Neural cell (in vitro differentiated cells): ENCODE results near the gene GPHB5. TPM values are rescaled to one million over a fixed set of nuclear protein-coding genes. Genes with fewer than 3 reads are reported as not detected.

Source experiments
- H2AFZ ChIP-seq: fragments of 200-600, 300-800 bp; sonication (generic), shearing (Covaris generic); 2 replicates; pipeline ENCODE4 v1.6.0; 2014; ENCODE audit warnings: low read depth, mild to moderate bottlenecking, antibody characterized with exemption, low read length, moderate library complexity
- H3F3A ChIP-seq: fragments of 200-600 bp; shearing (Covaris generic); 2 replicates; pipeline ENCODE4 v1.6.1; 2016; ENCODE audit warnings: mild to moderate bottlenecking, moderate library complexity, mixed read lengths, antibody characterized with exemption, low read length; ENCODE audit not compliant: insufficient read depth, poor library complexity, severe bottlenecking
- H3K27ac ChIP-seq: fragments of 200-600, 300-800 bp; sonication (generic), shearing (Covaris generic); 2 replicates; pipeline ENCODE4 v1.5.1; 2014; ENCODE audit warnings: mild to moderate bottlenecking, low read length, moderate library complexity
- H3K27me3 ChIP-seq: fragments of 300-800, 200-600 bp; sonication (generic), shearing (Covaris generic); 2 replicates; pipeline ENCODE4 v1.6.0; 2014; ENCODE audit warnings: mild to moderate bottlenecking, low read depth, low read length, moderate library complexity; ENCODE audit not compliant: insufficient read depth
- H3K36me3 ChIP-seq: fragments of 300-800, 200-600 bp; sonication (generic), shearing (Covaris generic); 2 replicates; pipeline ENCODE4 v1.5.1; 2014; ENCODE audit warnings: mild to moderate bottlenecking, antibody characterized with exemption, low read length, moderate library complexity; ENCODE audit not compliant: insufficient read depth
- H3K4me2 ChIP-seq: fragments of 300-800, 200-600 bp; sonication (generic), shearing (Covaris generic); 2 replicates; pipeline ENCODE4 v1.6.0; 2014; ENCODE audit warnings: mild to moderate bottlenecking, low read length
- H3K4me3 ChIP-seq: fragments of 300-800, 200-600 bp; sonication (generic), shearing (Covaris generic); 2 replicates; pipeline ENCODE4 v1.5.1; 2014; ENCODE audit warnings: mild to moderate bottlenecking, low read length, moderate library complexity
- H3K79me2 ChIP-seq: fragments of 200-600 bp; shearing (Covaris generic); replicated peaks from 2 replicates; pipeline ENCODE4 v1.6.0; 2014; ENCODE audit warnings: mild to moderate bottlenecking, low read length, moderate library complexity; ENCODE audit not compliant: insufficient read depth
- H3K9ac ChIP-seq: fragments of 300-800, 200-600 bp; sonication (generic), shearing (Covaris generic); 2 replicates; pipeline ENCODE4 v1.6.1; 2016; ENCODE audit warnings: mild to moderate bottlenecking, low read length, mixed read lengths
- H3K9me2 ChIP-seq: fragments of 200-600 bp; shearing (Covaris generic); 2 replicates; pipeline ENCODE4 v1.6.1; 2016; ENCODE audit warnings: mild to moderate bottlenecking, low read length, mixed read lengths; ENCODE audit not compliant: insufficient read depth
- H3K9me3 ChIP-seq: fragments of 200-600, 300-800 bp; sonication (generic), shearing (Covaris generic); 2 replicates; pipeline ENCODE4 v1.6.1; 2016; ENCODE audit warnings: mild to moderate bottlenecking, mixed run types, low read length, moderate library complexity, mixed read lengths
- H4K20me1 ChIP-seq: fragments of 200-600 bp; shearing (Covaris generic); 2 replicates; pipeline ENCODE4 v1.6.1; 2016; ENCODE audit warnings: mild to moderate bottlenecking, mixed run types; ENCODE audit not compliant: insufficient read depth
- EP300 ChIP-seq: fragments of 450-650 bp; conservative IDR thresholded peaks from 2 replicates; pipeline ENCODE4 v1.6.1; 2014; ENCODE audit warnings: antibody characterized with exemption, mild to moderate bottlenecking, moderate library complexity; ENCODE audit not compliant: poor library complexity, severe bottlenecking
- EZH2 ChIP-seq: fragments of 200-600, 300-800 bp; shearing (Covaris generic), sonication (generic); IDR thresholded peaks from 2 replicates; pipeline ENCODE4 v1.6.1; 2014; ENCODE audit warnings: antibody characterized with exemption, low read length, borderline replicate concordance, mild to moderate bottlenecking; ENCODE audit not compliant: insufficient read depth, poor library complexity, severe bottlenecking
- MXI1 ChIP-seq: fragments of 450-650 bp; conservative IDR thresholded peaks from 2 replicates; pipeline ENCODE4 v1.6.1; 2014; ENCODE audit warnings: antibody characterized with exemption, mild to moderate bottlenecking; ENCODE audit not compliant: poor library complexity, severe bottlenecking
- POLR2AphosphoS5 ChIP-seq: IDR thresholded peaks from 2 replicates; pipeline ENCODE4 v1.6.1; 2012
- RAD21 ChIP-seq: fragments of 450-650 bp; conservative IDR thresholded peaks from 2 replicates; pipeline ENCODE4 v1.6.1; 2014; ENCODE audit warnings: antibody characterized with exemption, mild to moderate bottlenecking, moderate library complexity
- SMC3 ChIP-seq: fragments of 450-650 bp; conservative IDR thresholded peaks from 2 replicates; pipeline ENCODE4 v1.6.1; 2014; ENCODE audit warnings: antibody characterized with exemption, mild to moderate bottlenecking, moderate library complexity; ENCODE audit not compliant: poor library complexity
- TAF1 ChIP-seq: IDR thresholded peaks from 2 replicates; pipeline ENCODE4 v1.6.1; 2012; ENCODE audit warnings: low read depth
- polyA plus RNA-seq: library from polyadenylated mRNA; depleted of rRNA; stranded (reverse); fragments of >200 nt; gene quantifications from 2 replicates; pipeline ENCODE4 v1.2.3, GENCODE V29; 2014
- TF ChIP-seq, protein P1 (sequence below): IDR thresholded peaks from 2 replicates; pipeline ENCODE4 v1.6.1; 2012; ENCODE audit warnings: borderline replicate concordance
- TF ChIP-seq, protein P2 (sequence below): fragments of 450-650 bp; IDR thresholded peaks from 2 replicates; pipeline ENCODE4 v1.5.1; 2014; ENCODE audit warnings: antibody characterized with exemption, mild to moderate bottlenecking, moderate library complexity; ENCODE audit not compliant: poor library complexity, severe bottlenecking

Gene GPHB5
- polyA plus RNA-seq, 1 donor from 2014 or later = not detected

DNA sequence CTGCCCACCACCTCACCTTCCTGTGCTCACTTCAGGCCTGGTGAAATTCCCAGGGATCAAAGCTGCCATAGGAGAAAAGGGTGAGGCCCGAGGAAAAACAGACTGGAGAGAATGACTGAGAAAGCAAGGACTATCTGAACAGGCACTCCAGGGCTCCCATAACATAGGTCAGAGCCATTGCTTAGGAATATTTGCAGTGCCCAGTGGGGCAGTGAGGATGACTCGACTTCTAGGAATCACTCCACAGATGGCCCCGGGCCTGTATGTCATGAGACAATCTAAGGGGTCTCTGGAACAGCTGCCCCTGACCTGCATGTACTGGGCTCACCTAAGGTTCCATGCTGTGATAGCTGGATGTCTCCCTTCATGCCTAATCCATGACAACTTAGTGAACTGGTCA, 51.6 kb downstream of the GPHB5 start:
- Histone ChIP-seq H3K4me2 (no peak overlapping the region), H3K27me3 (no peaks in the 10 kb centered on the region), H3K27ac (no peak overlapping the region), H4K20me1 (no peaks in the 10 kb centered on the region), H3K9ac (no peak overlapping the region), H3K9me2 (no peaks in the 10 kb centered on the region), H3K79me2 (no peaks in the 10 kb centered on the region), H3K4me3 (no peak overlapping the region), H3K9me3 (no peaks in the 10 kb centered on the region), H3F3A (no peaks in the 10 kb centered on the region), H2AFZ (no peak overlapping the region), H3K36me3 (no peaks in the 10 kb centered on the region)
- TF ChIP-seq MXI1 = no peak

DNA sequence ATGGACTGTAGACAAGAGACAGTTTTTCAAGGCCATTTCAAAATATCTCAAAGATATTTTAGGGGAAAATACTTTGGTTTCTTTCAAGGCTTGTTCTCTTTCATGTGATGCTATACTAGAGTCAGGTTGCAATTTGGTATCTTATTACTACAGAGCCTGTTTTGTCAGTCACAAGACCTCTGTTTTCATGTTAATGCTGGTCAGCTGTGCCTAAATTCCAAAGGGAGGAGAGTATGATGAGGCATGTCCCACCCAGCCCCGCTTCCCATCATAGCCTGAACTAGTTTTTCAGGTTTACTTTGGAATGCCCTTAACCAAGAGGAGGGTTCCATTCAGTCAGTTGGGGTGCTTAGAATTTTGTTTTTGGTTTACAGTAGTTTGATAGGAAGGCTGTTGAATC, 52.6 kb downstream of the GPHB5 start:
- Histone ChIP-seq H3F3A (no peaks in the 10 kb centered on the region), H3K9ac (no peak overlapping the region), H3K4me2 (no peak overlapping the region), H2AFZ (no peak overlapping the region), H3K27ac (no peak overlapping the region), H3K4me3 (no peak overlapping the region), H3K9me2 (no peaks in the 10 kb centered on the region), H3K9me3 (no peaks in the 10 kb centered on the region), H3K36me3 (no peaks in the 10 kb centered on the region), H3K79me2 (no peaks in the 10 kb centered on the region), H4K20me1 (no peaks in the 10 kb centered on the region), H3K27me3 (no peaks in the 10 kb centered on the region)
- no peak for TF ChIP-seq TAF1
- TF ChIP-seq, protein P1, sequence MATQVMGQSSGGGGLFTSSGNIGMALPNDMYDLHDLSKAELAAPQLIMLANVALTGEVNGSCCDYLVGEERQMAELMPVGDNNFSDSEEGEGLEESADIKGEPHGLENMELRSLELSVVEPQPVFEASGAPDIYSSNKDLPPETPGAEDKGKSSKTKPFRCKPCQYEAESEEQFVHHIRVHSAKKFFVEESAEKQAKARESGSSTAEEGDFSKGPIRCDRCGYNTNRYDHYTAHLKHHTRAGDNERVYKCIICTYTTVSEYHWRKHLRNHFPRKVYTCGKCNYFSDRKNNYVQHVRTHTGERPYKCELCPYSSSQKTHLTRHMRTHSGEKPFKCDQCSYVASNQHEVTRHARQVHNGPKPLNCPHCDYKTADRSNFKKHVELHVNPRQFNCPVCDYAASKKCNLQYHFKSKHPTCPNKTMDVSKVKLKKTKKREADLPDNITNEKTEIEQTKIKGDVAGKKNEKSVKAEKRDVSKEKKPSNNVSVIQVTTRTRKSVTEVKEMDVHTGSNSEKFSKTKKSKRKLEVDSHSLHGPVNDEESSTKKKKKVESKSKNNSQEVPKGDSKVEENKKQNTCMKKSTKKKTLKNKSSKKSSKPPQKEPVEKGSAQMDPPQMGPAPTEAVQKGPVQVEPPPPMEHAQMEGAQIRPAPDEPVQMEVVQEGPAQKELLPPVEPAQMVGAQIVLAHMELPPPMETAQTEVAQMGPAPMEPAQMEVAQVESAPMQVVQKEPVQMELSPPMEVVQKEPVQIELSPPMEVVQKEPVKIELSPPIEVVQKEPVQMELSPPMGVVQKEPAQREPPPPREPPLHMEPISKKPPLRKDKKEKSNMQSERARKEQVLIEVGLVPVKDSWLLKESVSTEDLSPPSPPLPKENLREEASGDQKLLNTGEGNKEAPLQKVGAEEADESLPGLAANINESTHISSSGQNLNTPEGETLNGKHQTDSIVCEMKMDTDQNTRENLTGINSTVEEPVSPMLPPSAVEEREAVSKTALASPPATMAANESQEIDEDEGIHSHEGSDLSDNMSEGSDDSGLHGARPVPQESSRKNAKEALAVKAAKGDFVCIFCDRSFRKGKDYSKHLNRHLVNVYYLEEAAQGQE = no peak
- TF ChIP-seq EZH2 = no peak
- TF ChIP-seq MXI1 = no peak
- TF ChIP-seq, protein P2, sequence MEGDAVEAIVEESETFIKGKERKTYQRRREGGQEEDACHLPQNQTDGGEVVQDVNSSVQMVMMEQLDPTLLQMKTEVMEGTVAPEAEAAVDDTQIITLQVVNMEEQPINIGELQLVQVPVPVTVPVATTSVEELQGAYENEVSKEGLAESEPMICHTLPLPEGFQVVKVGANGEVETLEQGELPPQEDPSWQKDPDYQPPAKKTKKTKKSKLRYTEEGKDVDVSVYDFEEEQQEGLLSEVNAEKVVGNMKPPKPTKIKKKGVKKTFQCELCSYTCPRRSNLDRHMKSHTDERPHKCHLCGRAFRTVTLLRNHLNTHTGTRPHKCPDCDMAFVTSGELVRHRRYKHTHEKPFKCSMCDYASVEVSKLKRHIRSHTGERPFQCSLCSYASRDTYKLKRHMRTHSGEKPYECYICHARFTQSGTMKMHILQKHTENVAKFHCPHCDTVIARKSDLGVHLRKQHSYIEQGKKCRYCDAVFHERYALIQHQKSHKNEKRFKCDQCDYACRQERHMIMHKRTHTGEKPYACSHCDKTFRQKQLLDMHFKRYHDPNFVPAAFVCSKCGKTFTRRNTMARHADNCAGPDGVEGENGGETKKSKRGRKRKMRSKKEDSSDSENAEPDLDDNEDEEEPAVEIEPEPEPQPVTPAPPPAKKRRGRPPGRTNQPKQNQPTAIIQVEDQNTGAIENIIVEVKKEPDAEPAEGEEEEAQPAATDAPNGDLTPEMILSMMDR = no peak
- no peak for TF ChIP-seq SMC3
- TF ChIP-seq POLR2AphosphoS5 = no peak
- no peak for TF ChIP-seq EP300
- no peak for TF ChIP-seq RAD21

Other genes starting within 250 kb of the GPHB5 start
- gene RHOJ, start 114.5 kb downstream of the GPHB5 start, polyA plus RNA-seq = 0.10 TPM in 1 of 2 replicates, not detected in the other
- gene PPP2R5E, start 224.4 kb upstream of the GPHB5 start, polyA plus RNA-seq = 24.2 and 26.7 TPM in 2 replicates